HG02642 (cell line): ENCODE results near the gene HPSE2.
"Not testable (repeated sequence)": the region's sequence is repeated elsewhere in the genome, so short reads cannot be mapped to it uniquely, and the experiment has no call there.

Source experiments
- ATAC-seq: cut with Tn5 transposase; IDR thresholded peaks from one replicate; pipeline ENCODE4 v1.9.1; 2021; ENCODE audit warnings: mild to moderate bottlenecking; ENCODE audit not compliant: unreplicated experiment, poor library complexity

HPSE2 gene

DNA sequence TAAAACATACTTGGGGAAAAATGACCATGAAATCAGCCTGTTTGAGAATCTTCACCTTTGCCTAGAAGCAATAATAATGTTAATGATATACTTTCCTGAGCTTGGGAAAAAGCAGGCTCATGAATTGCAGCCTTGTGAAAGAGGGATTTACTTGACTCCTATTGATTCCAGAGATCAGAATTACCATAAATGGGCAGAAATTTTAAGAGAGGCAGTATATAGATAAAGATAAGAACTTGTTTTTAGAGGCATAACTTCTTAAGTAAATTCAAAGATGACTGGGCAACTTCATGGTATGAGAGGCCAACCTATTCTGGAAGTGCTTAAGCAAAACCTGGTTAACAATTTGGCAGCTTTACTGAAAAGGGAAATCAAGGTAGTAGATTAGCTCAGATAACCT lies 225.4 kb downstream of the HPSE2 start:
- ATAC-seq: no peak

DNA sequence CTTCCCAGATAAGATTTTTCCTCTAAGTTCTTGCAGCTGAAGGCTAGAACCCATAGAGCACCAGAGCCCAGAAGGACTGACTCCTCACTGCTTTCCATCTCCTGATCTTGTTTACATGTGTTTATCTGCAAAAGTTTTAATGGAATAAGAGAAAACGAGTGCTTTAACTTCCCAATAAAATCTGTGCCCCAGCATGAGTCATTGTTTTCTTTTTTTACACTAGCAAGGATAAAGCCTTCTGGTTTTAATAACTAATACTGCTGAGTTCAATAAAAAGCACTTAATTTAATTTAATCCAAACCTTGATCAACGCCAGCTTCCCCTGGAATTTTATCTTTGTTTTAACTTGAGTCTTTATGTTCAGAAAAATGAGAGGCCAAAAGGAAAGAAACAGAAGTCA lies 227.6 kb downstream of the HPSE2 start:
- ATAC-seq: no peak

DNA sequence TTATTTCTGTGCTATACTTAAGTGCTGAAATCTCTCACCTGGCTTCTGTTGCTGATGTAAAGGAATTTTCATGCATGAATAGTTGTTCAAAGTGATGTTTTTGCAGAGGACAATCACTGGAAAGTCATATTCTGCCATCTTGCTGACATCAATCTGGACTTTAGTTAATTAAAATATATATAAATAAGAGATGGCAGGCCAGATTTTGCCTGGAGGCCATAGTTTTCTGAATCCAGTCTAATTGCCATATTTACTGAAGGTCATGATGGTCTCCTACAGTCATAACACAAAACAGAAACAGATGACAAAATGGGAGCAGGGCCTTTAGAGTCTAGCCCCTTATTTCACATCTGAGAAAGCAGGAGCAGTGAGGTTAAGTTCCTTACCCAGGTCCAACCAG lies 228.2 kb downstream of the HPSE2 start:
- no peak for ATAC-seq

DNA sequence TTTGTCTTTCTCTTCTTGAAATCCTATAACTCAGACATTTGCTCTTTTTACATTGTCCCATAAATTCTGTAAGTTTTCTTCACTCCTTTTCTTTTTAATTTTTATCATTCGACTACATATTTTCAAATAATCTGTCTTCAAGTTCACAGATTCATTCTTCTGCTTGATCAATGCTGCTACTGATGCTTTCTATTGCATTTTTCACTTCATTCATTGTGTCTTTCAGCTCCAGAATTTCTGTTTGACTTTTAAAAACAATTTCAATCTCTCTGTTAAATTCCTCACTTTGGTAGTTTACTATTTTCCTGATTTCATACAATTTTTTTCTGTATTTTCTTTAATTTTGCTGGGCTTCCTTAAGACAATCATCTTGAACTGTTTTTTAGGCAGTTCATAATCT lies 230.4 kb downstream of the HPSE2 start:
- no peak for ATAC-seq

DNA sequence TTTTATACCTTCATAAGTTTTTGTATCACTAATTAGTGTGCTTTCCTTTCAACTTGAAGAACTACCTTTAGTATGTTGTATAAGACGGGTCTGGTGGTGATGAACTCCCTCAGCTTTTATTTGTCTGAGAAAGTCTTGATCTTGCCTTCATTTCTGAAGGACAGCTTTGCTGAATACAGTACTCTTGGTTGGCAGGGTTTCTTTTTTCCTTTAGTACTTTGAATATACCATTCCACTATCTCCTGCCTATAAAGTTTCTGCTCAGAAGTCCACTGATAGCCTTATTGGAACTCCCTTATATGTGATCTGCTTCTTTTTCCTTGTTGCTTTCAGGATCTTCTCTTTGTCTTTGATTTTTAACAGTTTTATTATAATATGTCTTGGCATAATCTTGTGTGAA lies 230.9 kb downstream of the HPSE2 start:
- ATAC-seq: no peak

DNA sequence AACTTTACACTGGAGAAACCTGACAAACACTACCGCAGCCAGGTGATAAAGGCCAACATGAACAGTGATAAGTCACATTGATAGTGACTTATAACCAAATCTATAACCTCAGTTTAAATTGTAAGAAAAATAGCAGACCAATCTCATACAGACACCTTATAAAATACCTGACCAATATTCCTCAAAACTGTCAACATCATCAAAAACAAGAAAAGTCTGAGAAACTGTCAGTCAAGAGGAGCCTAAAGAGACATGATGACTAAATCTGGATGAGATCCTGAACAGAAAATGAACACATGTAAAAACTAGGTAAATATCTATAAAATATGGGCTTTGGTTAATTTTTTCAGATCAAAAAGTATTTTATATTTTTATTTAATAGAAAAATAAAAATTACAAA lies 233.3 kb downstream of the HPSE2 start:
- ATAC-seq: no peak

DNA sequence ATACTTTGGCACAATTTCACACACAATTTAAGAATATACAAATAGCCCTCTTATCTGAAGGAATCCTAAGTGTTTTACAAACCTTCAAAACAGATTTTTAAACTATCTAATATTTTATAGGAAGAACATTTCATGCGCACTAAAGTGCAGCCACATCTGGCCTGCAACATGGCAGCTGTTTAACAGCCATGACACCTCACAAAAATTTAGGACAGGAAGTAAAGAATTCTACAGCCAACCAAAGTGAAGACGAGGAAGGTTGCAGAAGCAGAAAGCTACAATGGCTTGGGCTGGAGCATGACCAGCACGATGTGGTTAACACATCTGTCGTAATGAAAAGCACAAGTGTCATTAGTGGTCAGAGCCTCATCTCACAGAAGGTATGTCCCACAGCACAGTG lies 238.1 kb downstream of the HPSE2 start:
- no peak for ATAC-seq

DNA sequence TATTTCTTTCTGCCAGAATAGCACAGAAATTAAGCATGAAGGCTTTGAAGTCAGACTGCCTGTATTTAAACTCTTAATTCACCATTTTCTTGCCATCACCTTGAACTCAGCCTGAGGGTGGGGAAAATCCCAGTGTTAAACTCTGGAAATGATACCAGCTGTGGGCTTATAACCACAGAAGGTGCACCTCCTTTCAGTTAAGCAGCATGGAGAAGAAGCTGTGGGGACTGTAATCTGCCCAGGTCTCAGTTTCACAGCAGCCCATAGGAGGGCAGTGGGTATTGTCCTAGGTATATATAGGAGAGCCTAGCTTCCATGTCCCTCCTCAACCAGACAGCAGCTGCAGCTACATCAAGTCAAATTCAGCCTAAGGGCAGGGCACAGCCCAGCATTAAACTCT lies 241.6 kb downstream of the HPSE2 start:
- ATAC-seq: peak; percentile 56

DNA sequence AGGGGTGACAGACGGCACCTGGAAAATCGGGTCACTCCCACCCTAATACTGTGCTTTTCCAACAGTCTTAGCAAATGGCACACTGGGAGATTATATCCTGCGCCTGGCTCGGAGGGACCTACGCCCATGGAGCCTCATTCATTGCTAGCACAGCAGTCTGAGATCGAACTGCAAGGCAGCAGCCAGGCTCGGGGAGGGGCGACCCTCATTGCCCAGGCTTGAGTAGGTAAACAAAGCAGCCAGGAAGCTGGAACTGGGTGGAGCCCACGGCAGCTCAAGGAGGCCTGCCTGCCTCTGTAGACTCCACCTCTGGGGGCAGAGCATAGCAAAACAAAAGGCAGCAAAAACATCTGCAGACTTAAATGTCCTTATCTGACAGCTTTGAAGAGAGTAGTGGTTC lies 251.9 kb downstream of the HPSE2 start:
- not testable (repeated sequence) for ATAC-seq

DNA sequence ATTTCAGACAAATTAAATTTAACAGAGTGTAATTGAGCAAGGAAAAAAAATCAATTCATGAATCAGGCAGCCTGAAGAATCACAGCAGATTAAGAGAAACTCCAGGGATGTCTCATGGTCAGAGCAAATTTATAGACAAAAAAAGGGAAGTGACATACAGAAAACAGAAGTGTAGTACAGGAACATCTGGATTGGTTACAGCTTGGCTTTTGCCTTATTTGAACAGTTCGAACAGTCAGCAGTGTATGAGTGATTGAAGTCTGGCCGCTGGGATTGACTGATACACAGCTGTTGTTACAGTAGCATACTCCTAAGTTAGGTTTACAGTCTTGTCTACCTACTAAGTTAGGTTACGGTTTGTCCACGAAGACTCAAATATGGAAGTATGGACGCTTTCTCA lies 255.3 kb downstream of the HPSE2 start:
- no peak for ATAC-seq

DNA sequence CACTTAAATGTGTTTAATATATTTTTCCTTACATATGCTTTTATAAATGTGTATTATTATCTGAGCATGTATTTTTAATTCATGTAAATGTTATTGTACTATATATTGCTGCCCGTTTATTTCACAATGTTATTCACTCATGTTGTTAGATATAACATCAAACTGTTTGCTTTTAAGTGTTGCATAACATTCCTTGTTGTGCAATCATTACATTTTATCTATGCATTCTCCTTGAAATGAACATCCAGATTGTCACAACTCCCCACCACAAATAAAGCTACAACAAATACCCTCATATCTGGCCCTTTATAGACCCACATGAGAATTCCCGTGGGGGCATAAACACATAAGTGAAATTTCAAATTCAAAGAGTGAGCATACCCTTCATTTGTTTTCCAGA lies 264.2 kb downstream of the HPSE2 start:
- no peak for ATAC-seq

DNA sequence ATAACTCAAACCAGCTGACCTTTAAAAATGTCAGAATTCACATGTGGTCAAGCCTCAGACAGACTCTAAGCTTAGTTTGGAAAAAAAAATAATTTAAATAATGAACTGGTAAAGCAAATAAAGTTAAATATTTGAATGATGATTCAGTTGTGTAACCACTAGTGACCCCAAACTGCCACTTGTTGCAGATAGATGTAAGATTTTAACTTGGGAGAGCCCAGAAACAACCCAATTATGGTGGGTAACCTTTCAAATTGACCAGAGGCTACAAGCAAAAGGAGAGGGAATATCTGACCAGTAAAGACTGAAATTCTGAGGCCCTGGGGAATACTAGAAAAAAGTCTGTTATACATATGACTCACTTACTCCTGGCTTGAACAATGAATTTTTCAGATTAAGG lies 268.1 kb downstream of the HPSE2 start:
- ATAC-seq: no peak

DNA sequence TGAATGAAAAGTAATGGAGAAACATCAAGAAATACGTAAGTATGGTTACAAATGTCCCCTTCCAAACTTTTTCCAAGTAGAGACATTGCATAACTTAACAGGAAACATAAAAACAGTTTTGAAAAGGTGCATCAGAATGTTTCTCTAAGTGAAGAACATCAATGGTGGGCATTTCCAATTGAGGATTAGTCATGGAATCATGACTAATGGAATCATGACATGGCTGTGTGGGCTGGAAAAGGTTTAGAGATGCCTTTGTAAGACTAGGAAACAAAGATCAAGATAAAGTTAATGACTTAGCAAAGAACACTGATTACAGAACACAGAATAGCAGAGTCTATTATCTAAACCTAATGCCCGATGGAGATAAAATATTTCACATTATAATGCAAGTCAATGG lies 272.0 kb downstream of the HPSE2 start:
- no peak for ATAC-seq

DNA sequence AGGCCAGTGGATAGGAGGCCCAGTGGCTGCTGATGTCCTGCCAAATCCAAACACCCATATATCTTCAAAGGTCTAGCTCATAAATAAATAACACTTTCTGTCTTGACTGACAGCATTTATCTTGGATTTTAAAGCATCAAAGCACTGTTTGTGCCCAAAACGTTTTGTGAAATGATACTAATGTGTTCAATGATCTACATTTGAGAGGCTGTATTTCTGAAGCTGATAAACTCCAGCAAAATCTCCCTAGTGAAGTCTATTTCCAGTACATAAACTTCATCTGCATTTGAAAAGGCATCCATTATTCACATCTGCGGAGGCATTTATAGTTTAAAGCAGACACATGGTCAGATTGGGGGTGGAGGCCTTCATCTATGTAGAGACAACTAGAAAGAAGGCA lies 276.3 kb downstream of the HPSE2 start:
- ATAC-seq: no peak

DNA sequence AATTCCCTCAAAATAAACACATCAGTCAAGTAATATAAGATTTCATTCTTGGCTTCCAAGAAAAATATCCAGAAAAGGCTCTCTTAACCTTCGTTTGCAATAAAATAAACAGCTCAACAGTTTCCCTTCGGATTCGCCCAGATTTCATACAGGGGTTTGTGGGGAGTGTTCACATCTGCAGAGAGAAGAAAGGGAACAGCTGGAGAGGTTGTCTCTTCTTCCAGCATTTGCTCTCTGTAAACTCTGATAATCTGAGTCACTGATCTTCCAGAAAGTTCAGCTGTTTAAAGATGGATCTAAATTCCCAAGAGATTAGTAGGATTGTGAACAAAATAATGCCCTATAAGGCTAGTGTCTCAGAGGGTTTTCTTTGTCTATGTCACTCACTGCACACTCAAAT lies 277.9 kb downstream of the HPSE2 start:
- no peak for ATAC-seq

DNA sequence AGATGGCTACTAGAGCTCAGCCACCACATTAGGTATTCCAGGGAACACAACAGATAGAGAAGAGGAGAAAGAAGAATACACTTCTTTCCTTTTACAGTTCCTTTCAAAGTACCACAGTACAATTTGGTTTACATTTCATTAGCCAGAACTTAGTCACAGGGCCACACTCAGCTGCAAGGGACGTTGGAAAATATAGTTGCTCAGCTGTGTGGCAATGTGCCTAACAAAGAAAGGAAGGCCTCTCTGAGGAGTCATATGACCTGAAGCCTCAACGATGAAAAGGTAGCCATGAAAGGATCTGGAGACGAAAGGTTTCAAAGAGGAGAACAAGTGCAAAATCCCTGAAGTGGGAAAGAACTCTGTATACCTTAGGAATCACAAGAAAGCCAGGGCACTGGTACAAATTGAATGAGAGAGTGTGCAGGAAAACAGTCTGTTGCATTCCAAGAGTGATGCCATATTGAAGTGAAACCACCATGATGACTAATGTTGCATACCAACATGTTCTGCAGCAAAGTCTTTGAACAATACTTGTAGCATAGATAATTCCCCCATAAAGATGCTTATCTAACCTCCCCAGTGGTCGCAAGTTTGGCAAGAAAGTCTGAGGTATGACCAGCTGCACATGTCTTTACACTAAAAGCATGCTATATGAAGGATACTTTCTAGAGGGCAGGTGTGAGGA lies 278.9 kb downstream of the HPSE2 start:
- no peak for ATAC-seq

DNA sequence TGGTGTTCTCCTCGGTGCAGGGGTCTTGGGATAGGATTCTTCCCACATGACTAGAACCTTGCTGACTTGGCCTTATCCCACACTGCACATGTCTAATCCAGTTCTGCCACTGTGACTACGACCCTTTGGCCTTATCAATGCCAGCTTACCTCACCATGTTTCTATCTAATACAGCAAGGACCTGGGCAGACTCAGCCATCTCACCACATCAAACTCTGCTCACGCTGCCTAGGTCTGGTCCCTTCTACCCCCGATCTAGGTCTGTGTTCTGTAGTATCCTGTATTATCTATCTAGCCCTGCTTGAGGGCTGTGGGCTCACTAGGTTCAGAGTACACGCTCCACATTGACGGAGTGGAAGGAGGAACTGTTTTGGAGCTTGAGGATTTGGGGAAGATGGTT lies 282.4 kb downstream of the HPSE2 start:
- no peak for ATAC-seq

DNA sequence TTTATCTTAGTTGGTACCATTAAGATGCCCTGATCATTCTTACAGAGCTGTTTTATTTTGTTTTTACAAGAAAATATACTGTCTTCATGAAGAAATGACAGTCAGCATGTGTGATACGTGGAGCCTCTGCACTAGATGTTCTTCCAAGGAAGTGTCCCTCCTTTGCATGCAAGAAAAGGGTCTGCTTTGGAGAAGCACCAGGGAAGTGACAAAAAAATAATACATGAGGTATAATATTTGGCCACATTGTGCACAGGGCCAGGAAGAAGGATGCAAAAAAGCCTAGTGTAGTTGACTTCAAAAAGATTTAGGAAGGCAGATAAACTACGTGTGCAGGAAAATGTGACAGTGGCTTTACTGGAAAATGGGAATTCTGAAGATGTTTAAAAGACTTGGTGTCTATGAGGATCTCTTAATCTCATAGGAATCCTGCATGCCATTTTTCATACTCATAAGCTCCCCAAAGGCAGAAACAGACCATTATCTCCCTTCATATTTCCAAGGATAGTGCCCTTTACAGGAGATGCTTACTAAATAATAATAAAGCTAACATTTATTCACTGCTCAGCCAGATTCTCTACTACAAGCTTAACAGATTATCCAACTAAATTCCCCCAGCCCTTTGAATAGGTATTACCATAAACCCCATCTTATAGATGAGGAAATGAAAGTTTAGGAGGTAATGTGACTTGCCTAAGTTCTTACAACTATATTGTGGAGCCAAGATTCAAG lies 284.2 kb downstream of the HPSE2 start:
- no peak for ATAC-seq

DNA sequence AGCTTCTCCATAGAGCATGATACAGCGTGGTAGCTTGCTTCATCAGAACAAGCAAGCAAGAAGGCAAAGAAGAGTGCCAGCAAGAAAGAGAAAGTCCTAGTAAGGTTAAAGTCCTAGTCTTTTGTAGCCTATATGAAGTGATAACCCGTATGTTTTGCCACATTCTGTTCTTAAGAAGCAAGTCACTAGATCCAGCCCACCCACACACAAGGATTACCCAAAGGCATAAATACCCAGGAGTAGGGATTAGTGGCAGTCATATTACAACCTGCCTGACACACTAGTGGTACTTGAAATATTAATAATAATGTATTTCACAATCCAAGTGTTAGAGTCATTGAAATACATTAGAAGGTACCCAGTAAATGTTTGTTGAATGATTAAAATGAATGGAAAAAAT lies 285.5 kb downstream of the HPSE2 start:
- ATAC-seq: no peak

DNA sequence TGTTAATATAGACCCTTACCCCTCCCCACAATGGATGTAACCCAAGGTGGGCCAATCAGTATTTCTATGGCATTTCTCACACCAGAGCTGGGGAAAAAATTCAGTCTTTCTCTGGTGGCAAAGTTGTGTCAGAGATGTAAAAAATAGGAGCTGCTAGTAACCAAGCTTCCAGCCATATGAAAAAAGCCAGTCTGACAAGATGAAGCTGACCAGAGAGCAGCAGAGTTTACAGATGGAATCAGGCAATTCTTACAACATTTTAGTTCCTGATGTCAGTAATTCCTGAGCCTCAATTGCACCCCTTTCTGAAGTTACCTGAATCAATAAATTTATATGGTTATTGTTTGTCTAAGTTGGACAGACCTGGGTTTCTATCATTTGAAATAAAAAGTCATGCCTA lies 286.3 kb downstream of the HPSE2 start:
- ATAC-seq: no peak

DNA sequence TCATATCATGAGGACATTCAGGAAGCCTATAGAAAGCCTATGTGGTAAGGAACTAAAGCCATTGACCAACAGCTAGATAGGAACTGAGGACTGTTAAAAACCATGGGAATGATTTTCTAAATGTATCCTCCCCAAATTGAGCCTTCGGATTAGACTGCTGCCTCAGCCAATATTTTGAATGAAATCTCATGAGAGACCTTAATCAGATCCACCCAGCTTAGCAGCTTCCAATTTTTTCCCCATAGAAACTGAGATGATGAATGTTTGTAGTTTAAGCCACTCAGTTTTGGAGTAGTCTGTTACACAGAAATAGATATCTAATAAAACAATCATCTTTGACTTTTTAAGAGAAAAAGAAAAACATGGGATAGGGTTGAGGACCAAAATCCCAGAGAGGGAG lies 292.0 kb downstream of the HPSE2 start:
- ATAC-seq: no peak

DNA sequence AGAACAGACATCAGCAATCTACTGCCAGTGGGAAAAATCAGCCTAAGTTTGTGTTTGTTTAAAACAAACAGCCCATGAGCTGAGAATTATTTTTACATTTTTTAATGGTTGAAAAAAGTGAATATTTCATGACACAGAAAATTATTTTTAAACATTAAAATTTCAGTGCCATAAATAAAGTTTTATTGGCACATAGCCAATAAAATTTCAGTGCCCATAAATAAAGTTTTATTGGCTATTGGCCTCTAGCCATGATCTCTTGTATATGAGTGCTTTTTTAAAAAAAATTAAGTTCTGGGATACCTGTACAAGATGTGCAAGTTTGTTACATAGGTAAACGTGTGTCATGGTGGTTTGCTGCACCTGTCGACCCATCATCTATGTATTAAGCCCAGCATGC lies 305.9 kb downstream of the HPSE2 start:
- no peak for ATAC-seq
